B cell (primary cell): ENCODE results near the gene CTIF. TPM values are rescaled to one million over a fixed set of nuclear protein-coding genes. Genes with fewer than 3 reads are reported as not detected.

Experiments used
- ATAC-seq: fragments of 200-7000 bp; cut with Tn5 transposase; one replicate; pipeline ENCODE4 v1.10.0; 2021; ENCODE audit warnings: low read depth, mild to moderate bottlenecking, moderate number of reproducible peaks, moderate library complexity
- CTCF ChIA-PET: fragments of 350-600 bp; sonication (Branson Sonifier 250); formaldehyde crosslinking; loops from one replicate; lab custom pipeline; 2021; ENCODE audit warnings: antibody characterized with exemption, inconsistent platforms; lab: Charles Lee
- POLR2A ChIA-PET: fragments of 350-600 bp; sonication (Branson Sonifier 250); formaldehyde crosslinking; loops from one replicate; lab custom pipeline; 2021; ENCODE audit warnings: antibody characterized with exemption; lab: Charles Lee
- DNase-seq: peaks from one replicate; pipeline ENCODE4 v3.0.0; 2013
- H2AFZ ChIP-seq: 2 replicates; pipeline ENCODE4 v1.6.1; 2012; ENCODE audit warnings: mild to moderate bottlenecking, low read depth, low read length; ENCODE audit not compliant: insufficient read depth, poor library complexity, severe bottlenecking
- H3K27ac ChIP-seq, 2 donors: 1 replicate in 1 of 2; 2 replicates in 1 of 2; pipeline ENCODE4 v1.5.1; 2012 to 2013; ENCODE audit warnings: low read length in 2 of 2, mild to moderate bottlenecking in 2 of 2, moderate library complexity in 1 of 2
- H3K27me3 ChIP-seq, 4 experiments: fragments of 200-600 bp in 1 of 4; sonication (generic) in 1 of 4; replicated peaks in 1 of 4; 1 replicate in 2 of 4; 2 replicates in 2 of 4; pipeline versions ENCODE4 v1.6.1 to v1.7.0; 2013 to 2016; ENCODE audit warnings: low read length in 3 of 4, mild to moderate bottlenecking in 2 of 4, mixed read lengths in 1 of 4, moderate library complexity in 1 of 4; ENCODE audit not compliant: insufficient read depth in 4 of 4, control insufficient read depth in 3 of 4; ENCODE audit errors: control extremely low read depth in 1 of 4
- H3K36me3 ChIP-seq, 2 experiments: replicated peaks in 1 of 2; 1 replicate in 1 of 2; 2 replicates in 1 of 2; pipeline versions ENCODE4 v1.6.1 to v1.7.1; 2013; ENCODE audit warnings: low read length in 1 of 2; ENCODE audit not compliant: insufficient read depth in 2 of 2, control insufficient read depth in 1 of 2; ENCODE audit errors: control extremely low read depth in 1 of 2, extremely low read depth in 1 of 2
- H3K4me1 ChIP-seq, 2 donors: fragments of 200-600 bp in 1 of 2; sonication (generic) in 1 of 2; 1 replicate in 1 of 2; 2 replicates in 1 of 2; pipeline versions ENCODE4 v1.5.1 to v1.6.1; 2013 to 2017; ENCODE audit warnings: low read length in 2 of 2; ENCODE audit not compliant: control insufficient read depth in 2 of 2, insufficient read depth in 2 of 2
- H3K4me2 ChIP-seq: replicated peaks from 2 replicates; pipeline ENCODE3; 2012; ENCODE audit warnings: mild to moderate bottlenecking, low read depth, low read length; ENCODE audit not compliant: poor library complexity, severe bottlenecking
- H3K4me3 ChIP-seq, 5 experiments: fragments of 200-600 bp in 1 of 5; sonication (generic) in 1 of 5; 1 replicate in 3 of 5; 2 replicates in 2 of 5; pipeline versions ENCODE4 v1.5.1 to v1.7.0; 2011 to 2016; ENCODE audit warnings: low read length in 4 of 5, mild to moderate bottlenecking in 4 of 5, low read depth in 2 of 5, control low read depth in 1 of 5, moderate library complexity in 1 of 5; ENCODE audit not compliant: insufficient read depth in 1 of 5; ENCODE audit errors: control extremely low read depth in 1 of 5, extremely low read depth in 1 of 5
- H3K79me2 ChIP-seq: fragments of 200-600 bp; sonication (generic); one replicate; pipeline ENCODE4 v1.6.0; 2016; ENCODE audit warnings: low read length; ENCODE audit not compliant: control insufficient read depth, insufficient read depth
- H3K9ac ChIP-seq: fragments of 200-600 bp; sonication (generic); 2 replicates; pipeline ENCODE4 v1.6.1; 2017; ENCODE audit warnings: mild to moderate bottlenecking, low read length, moderate library complexity
- H3K9me3 ChIP-seq, 3 donors: one replicate each; pipeline versions ENCODE4 v1.6.1 to v1.7.1; 2013; ENCODE audit warnings: low read length in 2 of 3; ENCODE audit not compliant: control insufficient read depth in 2 of 3, insufficient read depth in 1 of 3; ENCODE audit errors: control extremely low read depth in 1 of 3
- H4K20me1 ChIP-seq: 2 replicates; pipeline ENCODE4 v1.6.0; 2012; ENCODE audit warnings: mild to moderate bottlenecking, low read length; ENCODE audit not compliant: insufficient read depth, control insufficient read depth, poor library complexity, severe bottlenecking
- H3K27ac Mint-ChIP-seq: one replicate; pipeline ENCODE4 v1.8.0; 2021; ENCODE audit warnings: mixed read lengths
- H3K27me3 Mint-ChIP-seq: one replicate; pipeline ENCODE4 v1.8.0; 2021; ENCODE audit warnings: mixed read lengths
- H3K4me1 Mint-ChIP-seq: one replicate; pipeline ENCODE4 v1.8.0; 2021; ENCODE audit warnings: mixed read lengths
- H3K4me3 Mint-ChIP-seq: one replicate; pipeline ENCODE4 v1.8.0; 2021; ENCODE audit warnings: mixed read lengths
- H3K9me3 Mint-ChIP-seq: one replicate; pipeline ENCODE4 v1.8.0; 2022; ENCODE audit warnings: mixed read lengths; ENCODE audit not compliant: insufficient read depth
- EZH2 ChIP-seq: IDR thresholded peaks from 2 replicates; pipeline ENCODE4 v1.6.1; 2012; ENCODE audit warnings: borderline replicate concordance, low read depth, mild to moderate bottlenecking, moderate library complexity, low read length; ENCODE audit not compliant: insufficient read depth, poor library complexity, severe bottlenecking
- WGBS: methylation state at CpG from one replicate; pipeline ENCODE4 v1.1.5; 2013; ENCODE audit warnings: missing lambda C conversion rate; ENCODE audit not compliant: insufficient coverage; 5-methylcytosine and 5-hydroxymethylcytosine counted together
- intact Hi-C: fragments of 100-400 bp; cut with micrococcal nuclease; formaldehyde crosslinking; loops from one replicate; pipeline ENCODE4 v1.10.0; 2022
- polyA plus RNA-seq: library from polyadenylated mRNA; depleted of rRNA; stranded (reverse); fragments of >200 nt; gene quantifications from 2 replicates; pipeline ENCODE4 v1.2.3, GENCODE V29; 2012
- total RNA-seq, 2 donors: library from RNA; stranded (reverse); fragments of 120-200 nt in 1 of 2; gene quantifications; 1 replicate in 1 of 2; 2 replicates in 1 of 2; pipeline versions ENCODE4 v1.2.3 to v1.2.4, GENCODE V29; 2013 to 2022
- TF ChIP-seq, protein P1 (sequence below): fragments of 200-600 bp; IDR thresholded peaks from one replicate; pipeline ENCODE4 v1.8.0; 2022; ENCODE audit warnings: antibody characterized with exemption, mild to moderate bottlenecking

CTIF gene
- total and polyA plus RNA-seq, 2 donors (not counting 1 experiment from before 2014, with no cell fraction given): 3.6 to 16.2 TPM

DNA sequence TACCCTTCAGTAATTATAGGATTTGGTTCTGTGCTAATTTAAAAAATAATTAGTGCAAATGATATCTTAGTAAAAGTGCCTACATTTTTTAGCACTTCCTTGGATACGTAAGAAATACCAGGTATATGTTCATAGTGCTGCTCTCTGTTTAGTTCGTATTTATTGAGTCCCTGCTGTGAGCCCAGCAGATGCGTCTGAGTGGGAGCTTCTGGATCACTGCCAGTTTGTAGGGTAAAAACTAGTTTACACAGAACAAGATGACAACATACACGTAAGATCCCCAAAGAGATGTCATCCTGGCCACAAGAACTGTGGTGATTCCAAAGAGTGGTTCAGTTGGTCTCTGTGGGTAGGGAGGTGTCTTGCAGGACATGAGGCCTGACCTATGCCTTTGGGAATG lies 103.2 kb downstream of the CTIF start:
- no peak overlapping the region for H3K4me3 ChIP-seq
- intact Hi-C loops: no loop called here
- Mint-ChIP-seq H3K27me3 (no peaks in the 10 kb centered on the region), H3K4me3 (no peak overlapping the region), H3K27ac (no peak overlapping the region), H3K4me1 (no peaks in the 10 kb centered on the region), H3K9me3 (no peaks in the 10 kb centered on the region)
- no peak for DNase-seq
- no peak for ATAC-seq
- ChIA-PET CTCF (no interaction called here), POLR2A (no interaction called here)
- peaks cover 0 to 10% (median 4%) of the 10 kb centered on the region in 3 donors for H3K9me3 ChIP-seq
- no peak overlapping the region for H3K4me2 ChIP-seq
- TF ChIP-seq, protein P1, sequence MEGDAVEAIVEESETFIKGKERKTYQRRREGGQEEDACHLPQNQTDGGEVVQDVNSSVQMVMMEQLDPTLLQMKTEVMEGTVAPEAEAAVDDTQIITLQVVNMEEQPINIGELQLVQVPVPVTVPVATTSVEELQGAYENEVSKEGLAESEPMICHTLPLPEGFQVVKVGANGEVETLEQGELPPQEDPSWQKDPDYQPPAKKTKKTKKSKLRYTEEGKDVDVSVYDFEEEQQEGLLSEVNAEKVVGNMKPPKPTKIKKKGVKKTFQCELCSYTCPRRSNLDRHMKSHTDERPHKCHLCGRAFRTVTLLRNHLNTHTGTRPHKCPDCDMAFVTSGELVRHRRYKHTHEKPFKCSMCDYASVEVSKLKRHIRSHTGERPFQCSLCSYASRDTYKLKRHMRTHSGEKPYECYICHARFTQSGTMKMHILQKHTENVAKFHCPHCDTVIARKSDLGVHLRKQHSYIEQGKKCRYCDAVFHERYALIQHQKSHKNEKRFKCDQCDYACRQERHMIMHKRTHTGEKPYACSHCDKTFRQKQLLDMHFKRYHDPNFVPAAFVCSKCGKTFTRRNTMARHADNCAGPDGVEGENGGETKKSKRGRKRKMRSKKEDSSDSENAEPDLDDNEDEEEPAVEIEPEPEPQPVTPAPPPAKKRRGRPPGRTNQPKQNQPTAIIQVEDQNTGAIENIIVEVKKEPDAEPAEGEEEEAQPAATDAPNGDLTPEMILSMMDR: no peak
- no peak for TF ChIP-seq EZH2
- H4K20me1 ChIP-seq: no peaks in the 10 kb centered on the region
- 100% methylated on average over 3 of the region's 4 CpGs for WGBS
- H3K27ac ChIP-seq: no peak overlapping the region
- no peaks in the 10 kb centered on the region for H3K79me2 ChIP-seq
- no peaks in the 10 kb centered on the region for H3K36me3 ChIP-seq
- no peak overlapping the region for H2AFZ ChIP-seq
- H3K4me1 ChIP-seq: no peaks in the 10 kb centered on the region
- no peak overlapping the region for H3K9ac ChIP-seq
- H3K27me3 ChIP-seq: no peaks in the 10 kb centered on the region

DNA sequence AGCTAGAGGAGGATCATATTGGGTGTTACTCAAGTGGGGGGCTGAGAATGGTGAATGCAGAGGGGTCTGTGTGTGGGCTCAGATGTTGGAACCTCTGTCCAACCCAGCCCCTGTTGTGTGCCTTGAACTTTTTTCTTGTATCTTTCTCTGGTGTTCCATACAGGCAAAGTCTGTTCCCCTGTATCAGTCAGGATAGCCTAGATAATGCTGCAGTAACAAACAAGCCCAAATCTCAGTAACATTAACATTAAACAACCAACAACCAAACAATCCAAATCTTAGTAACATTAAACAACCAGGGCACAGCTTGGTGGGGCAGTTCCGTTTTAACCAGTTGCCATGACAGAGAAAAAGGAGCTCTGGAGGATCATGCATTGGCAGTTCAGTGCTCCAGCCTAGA lies 103.7 kb downstream of the CTIF start:
- no peak for TF ChIP-seq EZH2
- TF ChIP-seq, protein P1: no peak
- Mint-ChIP-seq H3K4me3 (no peak overlapping the region), H3K27ac (no peak overlapping the region), H3K4me1 (no peaks in the 10 kb centered on the region), H3K9me3 (no peaks in the 10 kb centered on the region), H3K27me3 (no peaks in the 10 kb centered on the region)
- H3K9me3 ChIP-seq: peaks cover 0 to 10% (median 4%) of the 10 kb centered on the region in 3 donors
- H2AFZ ChIP-seq: no peak overlapping the region
- H3K36me3 ChIP-seq: no peaks in the 10 kb centered on the region
- no peak overlapping the region for H3K9ac ChIP-seq
- intact Hi-C loops: no loop called here
- no peak for ATAC-seq
- H3K27me3 ChIP-seq: no peaks in the 10 kb centered on the region
- POLR2A ChIA-PET: no interaction called here
- no peak overlapping the region for H3K4me2 ChIP-seq
- no peaks in the 10 kb centered on the region for H3K79me2 ChIP-seq
- H3K27ac ChIP-seq: no peak overlapping the region
- no peak overlapping the region for H3K4me3 ChIP-seq
- CTCF ChIA-PET: interaction anchor here (0.8 kb wide), 1 partner anchor 166 kb away, joined by 3 read pairs; no protein-coding TSS in a partner anchor
- no peak for DNase-seq
- no peaks in the 10 kb centered on the region for H4K20me1 ChIP-seq
- WGBS: 83% methylated on average over 1 of the region's 1 CpG
- no peaks in the 10 kb centered on the region for H3K4me1 ChIP-seq
